ES-I3 (cell line): ENCODE measurements around the gene AFF3.
"Not testable (repeated sequence)": the region's sequence is repeated elsewhere in the genome, so short reads cannot be mapped to it uniquely, and the experiment has no call there.

Experiments
- H3K36me3 ChIP-seq: 2 replicates; pipeline ENCODE4 v1.6.1; 2013; ENCODE audit warnings: mild to moderate bottlenecking, low read length, control low read depth, moderate library complexity; ENCODE audit not compliant: insufficient read depth
- H3K4me1 ChIP-seq: 2 replicates; pipeline ENCODE4 v1.6.1; 2013; ENCODE audit warnings: mild to moderate bottlenecking, control low read depth, low read length; ENCODE audit not compliant: insufficient read depth
- H3K9ac ChIP-seq: 2 replicates; pipeline ENCODE4 v1.6.1; 2013; ENCODE audit warnings: low read depth, mild to moderate bottlenecking, low read length, moderate library complexity
- H3K9me3 ChIP-seq: 2 replicates; pipeline ENCODE4 v1.6.1; 2013; ENCODE audit warnings: mild to moderate bottlenecking, low read length, moderate library complexity; ENCODE audit not compliant: control insufficient read depth, insufficient read depth

AFF3 gene

DNA sequence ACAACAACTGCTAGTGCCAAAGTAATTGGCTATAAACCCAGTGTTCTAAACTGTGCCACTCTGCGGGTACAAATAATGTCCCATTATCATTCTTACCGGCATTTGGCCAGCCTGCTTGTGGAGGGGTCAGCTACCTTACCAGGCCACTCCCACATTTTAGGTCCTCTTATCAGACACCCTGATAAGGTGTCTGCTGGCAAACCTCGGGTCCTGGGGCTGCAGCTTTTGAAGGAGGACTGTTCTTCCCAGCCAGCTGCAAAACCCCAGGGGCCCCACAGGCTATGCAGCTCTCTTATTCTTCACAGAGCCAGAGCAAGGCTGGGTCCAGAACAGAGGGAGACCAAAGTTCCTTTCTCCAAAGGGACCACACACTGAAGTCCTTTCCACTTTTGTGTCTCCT, 394.5 kb downstream of the AFF3 start:
- Histone ChIP-seq H3K4me1 (peaks cover 4% of the 10 kb centered on the region; the same call in 1 of the 2 replicates), H3K36me3 (no peaks in the 10 kb centered on the region), H3K9ac (no peak overlapping the region), H3K9me3 (no peaks in the 10 kb centered on the region)

GRCh38 chr2:99743146-99743545, 399.2 kb downstream of the AFF3 start:
- H3K9ac ChIP-seq = no peak overlapping the region
- peaks cover 2% of the 10 kb centered on the region; the same call in 1 of the 2 replicates for H3K4me1 ChIP-seq
- H3K36me3 ChIP-seq = no peaks in the 10 kb centered on the region
- peaks cover 3% of the 10 kb centered on the region for H3K9me3 ChIP-seq

- no peaks in the 10 kb centered on the region for H3K4me1 ChIP-seq
- peaks cover 3% of the 10 kb centered on the region for H3K9me3 ChIP-seq
- H3K9ac ChIP-seq = no peak overlapping the region
- H3K36me3 ChIP-seq = no peaks in the 10 kb centered on the region
Measured at GRCh38 chr2:99737537-99737936, 404.9 kb downstream of the AFF3 start.

DNA sequence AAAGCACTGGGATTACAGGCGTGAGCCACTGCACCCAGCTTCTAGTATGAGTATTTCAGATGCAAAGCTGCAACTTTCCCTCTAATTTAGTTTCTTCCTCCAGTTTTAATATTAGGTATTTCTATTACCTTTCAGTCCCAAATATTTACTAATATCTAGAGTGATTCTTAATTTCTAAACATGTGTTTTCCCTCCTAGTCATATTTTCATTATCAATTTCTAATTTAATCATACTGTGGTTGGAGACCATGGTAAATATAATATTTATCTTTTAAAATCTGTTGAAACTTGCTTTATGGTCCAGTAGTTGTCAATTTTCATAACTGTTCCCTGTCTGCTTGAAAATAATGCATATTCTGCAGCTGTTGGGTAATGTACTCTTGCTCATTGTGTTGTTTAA, 406.6 kb downstream of the AFF3 start:
- Histone ChIP-seq H3K9me3 (no peaks in the 10 kb centered on the region), H3K4me1 (no peaks in the 10 kb centered on the region), H3K9ac (no peak overlapping the region), H3K36me3 (no peaks in the 10 kb centered on the region)

- H3K9me3 ChIP-seq, H3K36me3 ChIP-seq, H3K4me1 ChIP-seq, H3K9ac ChIP-seq: not testable (repeated sequence)
Measured at GRCh38 chr2:99735314-99735713, 407.1 kb downstream of the AFF3 start.

DNA sequence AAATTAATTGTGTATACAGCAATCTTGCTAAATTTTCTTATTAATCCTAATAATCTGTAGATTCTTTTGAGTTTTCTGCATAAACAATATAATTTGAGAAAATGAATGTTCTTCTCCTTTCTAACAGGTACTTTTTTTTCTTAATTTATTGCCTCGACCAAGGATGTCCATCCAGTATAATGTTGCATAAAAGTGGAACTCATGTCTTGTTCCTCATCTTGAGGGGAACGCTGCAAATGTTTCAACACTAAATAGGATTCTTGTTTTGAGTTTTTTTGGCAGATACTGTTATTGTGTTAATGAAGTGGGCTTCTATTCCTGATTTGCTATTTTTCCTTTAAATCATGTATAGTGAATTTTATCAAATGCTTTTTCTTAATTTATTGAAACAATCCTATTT, 408.2 kb downstream of the AFF3 start:
- no peak overlapping the region for H3K9ac ChIP-seq
- no peaks in the 10 kb centered on the region for H3K36me3 ChIP-seq
- H3K4me1 ChIP-seq = 0 out of 2 replicates have a peak, but pooled peaks cover 2% of the 10 kb centered on the region
- H3K9me3 ChIP-seq = no peaks in the 10 kb centered on the region

DNA sequence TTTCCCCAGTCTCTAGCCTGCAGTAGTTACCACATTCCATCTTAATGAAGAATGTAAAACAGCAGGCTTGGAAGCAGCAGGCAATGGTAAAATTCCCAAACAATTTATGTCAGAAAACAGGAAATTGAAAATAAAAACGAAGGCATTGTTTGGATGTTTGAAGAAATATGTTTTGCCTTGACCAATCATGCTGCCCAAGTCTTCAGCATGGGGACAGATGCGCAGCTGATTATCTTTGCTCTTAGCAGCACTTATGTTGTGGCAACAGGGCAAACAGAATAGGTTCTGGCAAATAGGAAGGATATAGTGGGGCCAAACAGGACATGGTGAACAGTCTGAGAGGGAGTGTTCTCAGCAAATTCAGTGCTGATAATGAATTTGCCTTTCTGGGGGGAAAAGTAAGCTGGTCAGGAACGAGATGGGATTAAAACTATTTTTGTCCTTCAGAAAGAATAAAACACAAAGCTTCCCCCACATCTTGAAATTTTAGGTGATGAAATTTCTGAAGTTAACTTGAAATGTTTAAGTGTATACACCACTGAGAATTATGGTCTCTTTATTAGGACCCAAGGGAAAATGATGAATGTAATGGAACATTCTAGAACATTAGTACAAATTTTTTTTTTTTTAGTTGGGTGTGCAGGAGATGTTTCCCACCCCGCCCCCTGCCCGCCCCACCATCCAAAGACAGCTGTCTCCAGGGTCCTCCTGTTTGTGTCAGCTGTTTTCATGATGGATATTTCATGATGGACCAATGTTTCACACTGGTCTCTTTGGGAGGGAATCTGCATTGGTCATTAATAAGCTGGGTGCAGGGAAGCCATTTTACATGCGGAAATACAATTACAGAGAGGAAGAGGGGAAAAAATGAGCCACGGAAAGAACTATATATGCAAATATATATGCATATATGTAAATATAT, 413.0 kb downstream of the AFF3 start:
- Histone ChIP-seq H3K9ac (no peak overlapping the region), H3K4me1 (peaks cover 12% of the 10 kb centered on the region; the same call in 1 of the 2 replicates), H3K36me3 (no peaks in the 10 kb centered on the region), H3K9me3 (no peaks in the 10 kb centered on the region)

GRCh38 chr2:99728166-99728565, 414.2 kb downstream of the AFF3 start:
- no peaks in the 10 kb centered on the region for H3K36me3 ChIP-seq
- peaks cover 12% of the 10 kb centered on the region; the same call in 1 of the 2 replicates for H3K4me1 ChIP-seq
- no peaks in the 10 kb centered on the region for H3K9me3 ChIP-seq
- no peak overlapping the region for H3K9ac ChIP-seq

- H3K36me3 ChIP-seq = no peaks in the 10 kb centered on the region
- H3K9ac ChIP-seq = no peak overlapping the region
- peaks cover 6% of the 10 kb centered on the region; the same call in 1 of the 2 replicates for H3K9me3 ChIP-seq
- H3K4me1 ChIP-seq = peaks cover 12% of the 10 kb centered on the region; the same call in 1 of the 2 replicates
Measured at GRCh38 chr2:99727199-99727598, 415.2 kb downstream of the AFF3 start.

- H3K9ac ChIP-seq = no peak overlapping the region
- peaks cover 12% of the 10 kb centered on the region; the same call in 1 of the 2 replicates for H3K4me1 ChIP-seq
- no peaks in the 10 kb centered on the region for H3K36me3 ChIP-seq
- H3K9me3 ChIP-seq = peaks cover 6% of the 10 kb centered on the region; the same call in 1 of the 2 replicates
Measured at GRCh38 chr2:99726691-99727090, 415.7 kb downstream of the AFF3 start.

GRCh38 chr2:99725820-99726219, 416.6 kb downstream of the AFF3 start:
- Histone ChIP-seq H3K9ac (no peak overlapping the region), H3K9me3 (peaks cover 6% of the 10 kb centered on the region; the same call in 1 of the 2 replicates), H3K36me3 (no peaks in the 10 kb centered on the region), H3K4me1 (peaks cover 12% of the 10 kb centered on the region; the same call in 1 of the 2 replicates)

- no peaks in the 10 kb centered on the region for H3K36me3 ChIP-seq
- H3K9me3 ChIP-seq = peaks cover 6% of the 10 kb centered on the region; the same call in 1 of the 2 replicates
Measured at GRCh38 chr2:99722476-99722875, 419.9 kb downstream of the AFF3 start.

DNA sequence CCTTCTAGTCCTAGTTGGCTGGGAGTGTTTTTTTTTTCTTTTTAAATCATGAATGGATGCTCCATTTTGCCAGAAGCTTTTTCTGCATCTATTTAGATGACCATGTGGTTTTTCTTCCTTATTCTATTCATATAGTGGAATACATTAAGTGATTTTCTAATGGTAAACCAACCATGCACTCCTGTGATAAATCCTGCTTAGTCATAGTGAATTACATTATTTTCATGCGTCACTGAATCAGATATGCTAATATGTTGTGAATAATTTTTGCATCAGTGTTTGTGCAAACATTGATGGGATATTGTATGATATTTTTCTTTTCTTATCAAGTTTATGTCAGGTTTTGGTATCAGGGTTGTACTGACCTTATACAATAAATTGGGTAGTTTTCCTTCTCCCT, 423.3 kb downstream of the AFF3 start:
- Histone ChIP-seq H3K9ac (no peak overlapping the region), H3K9me3 (peaks cover 6% of the 10 kb centered on the region; the same call in 1 of the 2 replicates), H3K36me3 (no peaks in the 10 kb centered on the region), H3K4me1 (no peaks in the 10 kb centered on the region)

More at GRCh38 chr2:99722476-99722875, 419.9 kb downstream of the AFF3 start:
- no peak overlapping the region for H3K9ac ChIP-seq
- peaks cover 5% of the 10 kb centered on the region; the same call in 1 of the 2 replicates for H3K4me1 ChIP-seq

- H3K9ac ChIP-seq = no peak overlapping the region
- no peaks in the 10 kb centered on the region for H3K36me3 ChIP-seq
- H3K9me3 ChIP-seq = no peaks in the 10 kb centered on the region
- 0 out of 2 replicates have a peak, but pooled peaks cover 3% of the 10 kb centered on the region for H3K4me1 ChIP-seq
Measured at GRCh38 chr2:99715956-99716355, 426.4 kb downstream of the AFF3 start.

- no peak overlapping the region for H3K9ac ChIP-seq
- no peaks in the 10 kb centered on the region for H3K36me3 ChIP-seq
- no peaks in the 10 kb centered on the region for H3K9me3 ChIP-seq
- peaks cover 17% of the 10 kb centered on the region for H3K4me1 ChIP-seq
Measured at GRCh38 chr2:99714349-99714748, 428.0 kb downstream of the AFF3 start.
